ACC112 (cell line): Measurements from ENCODE around the gene GPR142.

ENCODE experiments used
- H2AFZ ChIP-seq: fragments of 200-600 bp; sonication (generic); one replicate; pipeline ENCODE4 v1.6.0; 2017; ENCODE audit warnings: antibody characterized with exemption, low read length; ENCODE audit not compliant: unreplicated experiment
- H3K27ac ChIP-seq: fragments of 200-600 bp; sonication (generic); 2 replicates; pipeline ENCODE4 v1.5.1; 2014; ENCODE audit warnings: low read depth, mild to moderate bottlenecking, antibody characterized with exemption, low read length, moderate library complexity
- H3K27me3 ChIP-seq: fragments of 200-600 bp; sonication (generic); 2 replicates; pipeline ENCODE4 v1.6.1; 2014; ENCODE audit warnings: mild to moderate bottlenecking, antibody characterized with exemption, low read length, moderate library complexity, mixed read lengths; ENCODE audit not compliant: insufficient read depth
- H3K36me3 ChIP-seq: fragments of 200-600 bp; sonication (generic); 2 replicates; pipeline ENCODE4 v1.6.1; 2016; ENCODE audit warnings: mild to moderate bottlenecking, antibody characterized with exemption, low read length, moderate library complexity, mixed read lengths; ENCODE audit not compliant: insufficient read depth
- H3K4me1 ChIP-seq: fragments of 200-600 bp; sonication (generic); one replicate; pipeline ENCODE4 v1.6.1; 2016; ENCODE audit warnings: low read length, mixed read lengths; ENCODE audit not compliant: insufficient read depth, unreplicated experiment, control insufficient read depth
- H3K4me3 ChIP-seq: fragments of 200-600 bp; sonication (generic); 2 replicates; pipeline ENCODE4 v1.5.1; 2014; ENCODE audit warnings: mild to moderate bottlenecking, low read depth, low read length
- H3K79me2 ChIP-seq: fragments of 200-600 bp; sonication (generic); one replicate; pipeline ENCODE4 v1.6.0; 2016; ENCODE audit warnings: low read length; ENCODE audit not compliant: control insufficient read depth, unreplicated experiment, insufficient read depth

Gene GPR142

GRCh38 chr17:74356646-74357465 lies 10.4 kb upstream of the GPR142 start:
- Histone ChIP-seq H3K27ac (no peak overlapping the region), H3K27me3 (peaks cover 86% of the 10 kb centered on the region), H3K79me2 (no peaks in the 10 kb centered on the region), H3K4me3 (no peak overlapping the region), H2AFZ (no peak overlapping the region), H3K36me3 (no peaks in the 10 kb centered on the region), H3K4me1 (no peaks in the 10 kb centered on the region)

GRCh38 chr17:74357466-74357809 lies 9.9 kb upstream of the GPR142 start:
- Histone ChIP-seq H3K4me1 (no peaks in the 10 kb centered on the region), H2AFZ (no peak overlapping the region), H3K4me3 (no peak overlapping the region), H3K79me2 (no peaks in the 10 kb centered on the region), H3K27ac (no peak overlapping the region), H3K36me3 (no peaks in the 10 kb centered on the region), H3K27me3 (peaks cover 86% of the 10 kb centered on the region)

DNA sequence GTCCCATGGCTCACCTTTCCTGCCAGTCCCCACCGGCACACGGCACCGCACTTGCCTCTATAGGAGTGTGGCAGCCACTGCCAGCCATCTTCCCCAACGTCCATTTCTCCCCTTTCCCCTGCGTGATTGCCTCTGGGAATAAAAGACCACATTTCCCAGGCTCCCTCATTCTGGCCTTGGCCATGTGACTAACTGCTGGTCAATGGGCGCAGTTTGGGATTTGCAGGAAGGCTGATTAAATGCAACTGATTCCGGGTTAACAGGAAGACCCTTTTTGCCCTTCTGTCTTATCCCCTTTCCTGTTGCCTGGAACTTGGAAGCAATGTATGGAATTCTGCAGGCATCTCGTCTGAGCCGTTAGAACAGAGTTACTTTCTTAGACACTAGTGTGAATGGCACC lies 8.6 kb upstream of the GPR142 start:
- no peaks in the 10 kb centered on the region for H3K79me2 ChIP-seq
- peaks cover 84% of the 10 kb centered on the region for H3K27me3 ChIP-seq
- H2AFZ ChIP-seq = no peak overlapping the region
- no peaks in the 10 kb centered on the region for H3K36me3 ChIP-seq
- no peaks in the 10 kb centered on the region for H3K4me1 ChIP-seq
- H3K4me3 ChIP-seq = no peak overlapping the region
- no peak overlapping the region for H3K27ac ChIP-seq

- no peak overlapping the region for H3K27ac ChIP-seq
- no peaks in the 10 kb centered on the region for H3K79me2 ChIP-seq
- H3K4me3 ChIP-seq = no peak overlapping the region
- H2AFZ ChIP-seq = no peak overlapping the region
- H3K27me3 ChIP-seq = peaks cover 74% of the 10 kb centered on the region
- H3K4me1 ChIP-seq = no peaks in the 10 kb centered on the region
- no peaks in the 10 kb centered on the region for H3K36me3 ChIP-seq
These were observed 7.4 kb upstream of the GPR142 start for GRCh38 chr17:74359916-74360315.

DNA sequence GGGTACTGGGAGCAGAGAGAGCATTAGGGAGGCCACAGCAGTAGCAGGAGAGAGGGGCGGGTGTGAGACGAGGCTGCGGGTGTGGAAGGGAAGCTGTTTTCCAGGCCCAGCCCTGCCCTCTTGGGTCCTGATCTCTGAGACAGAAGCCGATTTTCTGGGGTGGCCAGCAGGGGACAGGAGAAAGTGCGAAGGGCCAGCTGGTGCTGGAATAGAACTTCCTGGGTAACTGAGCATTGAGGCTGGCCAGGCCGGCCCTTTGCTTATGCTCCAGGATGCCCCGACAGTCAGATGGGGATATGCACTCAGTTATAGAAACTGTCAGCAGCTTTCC lies 6.4 kb upstream of the GPR142 start:
- Histone ChIP-seq H3K4me3 (no peak overlapping the region), H2AFZ (no peak overlapping the region), H3K4me1 (no peaks in the 10 kb centered on the region), H3K79me2 (no peaks in the 10 kb centered on the region), H3K27me3 (peaks cover 66% of the 10 kb centered on the region), H3K36me3 (no peaks in the 10 kb centered on the region), H3K27ac (no peak overlapping the region)

GRCh38 chr17:74361230-74362068 lies 5.9 kb upstream of the GPR142 start, which contains the start of gene BTBD17:
BTBD17 (minus strand) TSS chr17:74361868; CDS start chr17:74361819, 49 bp downstream.
- no peaks in the 10 kb centered on the region for H3K4me1 ChIP-seq
- no peak within 1 kb of the TSS for H3K27ac ChIP-seq
- H3K27me3 ChIP-seq = peaks cover 60% of the 10 kb centered on the region

DNA sequence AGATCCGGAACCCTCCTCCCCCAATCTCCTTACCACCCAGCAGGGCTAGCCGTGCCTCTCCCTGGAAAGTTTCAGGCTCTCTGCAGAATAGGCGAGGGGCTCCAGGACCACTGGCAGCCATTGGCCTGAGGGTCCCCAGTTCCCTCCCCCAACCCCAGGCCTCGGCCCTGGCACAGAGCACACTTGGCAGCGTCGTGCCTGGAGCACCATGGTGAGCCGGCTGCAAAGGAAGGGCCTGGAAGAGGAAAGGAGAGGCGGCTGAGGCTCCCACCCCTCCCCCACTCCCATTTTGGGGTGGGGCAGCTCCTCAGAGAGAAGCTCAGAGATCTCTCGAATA lies 5.3 kb upstream of the GPR142 start:
- H3K27ac ChIP-seq = no peak overlapping the region
- H3K27me3 ChIP-seq = peaks cover 54% of the 10 kb centered on the region
- no peak overlapping the region for H3K4me3 ChIP-seq

More at GRCh38 chr17:74361230-74362068, 5.9 kb upstream of the GPR142 start, which contains the start of gene BTBD17:
- Histone ChIP-seq H3K4me3 (no peak within 1 kb of the TSS), H3K79me2 (no peaks in the 10 kb centered on the region), H2AFZ (no peak within 1 kb of the TSS), H3K36me3 (no peaks in the 10 kb centered on the region)

GRCh38 chr17:74362810-74363498 lies 4.4 kb upstream of the GPR142 start:
- H3K4me1 ChIP-seq = no peaks in the 10 kb centered on the region
- no peak overlapping the region for H3K27ac ChIP-seq
- no peak overlapping the region for H3K4me3 ChIP-seq
- H3K79me2 ChIP-seq = no peaks in the 10 kb centered on the region
- H3K27me3 ChIP-seq = peaks cover 45% of the 10 kb centered on the region
- no peak overlapping the region for H2AFZ ChIP-seq
- no peaks in the 10 kb centered on the region for H3K36me3 ChIP-seq

More for the DNA sequence above, 5.3 kb upstream of the GPR142 start:
- no peaks in the 10 kb centered on the region for H3K36me3 ChIP-seq
- H2AFZ ChIP-seq = no peak overlapping the region
- no peaks in the 10 kb centered on the region for H3K79me2 ChIP-seq
- H3K4me1 ChIP-seq = no peaks in the 10 kb centered on the region

DNA sequence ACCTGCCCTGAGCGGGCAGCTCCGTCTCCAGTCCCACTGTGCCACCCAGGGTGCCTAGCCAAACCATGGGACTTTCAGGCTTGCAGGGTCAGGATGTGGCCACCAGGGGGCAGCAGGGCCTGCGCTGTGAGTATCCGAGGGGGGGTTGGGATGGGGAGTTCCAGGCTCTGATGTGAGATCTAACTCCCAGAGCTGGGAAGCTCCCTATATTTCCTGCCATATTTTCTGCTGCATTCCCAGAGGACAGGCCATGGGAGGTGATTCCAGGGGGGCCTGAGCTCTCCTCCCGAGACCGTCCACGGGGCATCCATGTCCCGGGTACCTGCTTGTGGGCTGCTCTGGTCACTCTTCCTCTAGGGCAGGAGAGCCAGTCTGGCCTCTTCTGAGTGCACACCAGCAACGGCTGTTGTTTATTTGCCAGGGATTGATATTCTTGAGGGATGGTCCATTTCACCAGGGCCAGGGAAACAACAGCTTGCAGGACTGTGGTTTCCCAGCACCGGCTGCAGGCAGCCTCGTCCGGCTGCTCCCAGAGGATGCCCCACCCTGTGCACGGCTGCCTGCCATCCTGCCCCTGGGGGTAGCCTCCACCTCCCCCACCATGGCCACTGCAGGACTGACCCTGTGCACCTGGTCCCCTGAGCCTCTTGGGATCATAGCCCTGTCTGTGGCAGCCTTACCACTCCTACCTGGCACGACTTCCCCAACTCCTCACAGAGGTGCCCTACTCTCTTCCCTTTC lies 1.2 kb downstream of the GPR142 start:
- Histone ChIP-seq H3K79me2 (no peaks in the 10 kb centered on the region), H2AFZ (no peak overlapping the region), H3K27ac (no peak overlapping the region), H3K4me3 (no peak overlapping the region), H3K36me3 (no peaks in the 10 kb centered on the region), H3K27me3 (peaks cover 13% of the 10 kb centered on the region), H3K4me1 (no peaks in the 10 kb centered on the region)

DNA sequence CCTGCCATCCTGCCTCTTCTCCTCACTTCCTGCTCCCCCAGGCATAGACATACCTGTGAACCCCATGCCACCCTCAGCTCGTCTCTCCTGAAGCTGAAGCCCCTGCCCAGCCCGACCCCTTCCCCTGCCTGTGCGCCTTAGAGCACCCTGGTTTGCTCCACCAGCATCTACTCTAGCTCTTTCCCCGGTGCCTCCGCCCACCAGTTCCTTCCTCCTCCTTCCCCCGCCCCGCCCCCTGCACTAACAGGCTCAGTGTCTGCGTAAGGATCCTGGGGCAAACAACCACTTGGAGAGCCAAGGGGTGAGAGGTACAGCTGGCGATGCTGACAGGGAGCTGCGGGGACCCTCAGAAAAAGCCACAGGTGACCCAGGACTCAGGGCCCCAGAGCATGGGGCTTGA lies 1.9 kb downstream of the GPR142 start:
- Histone ChIP-seq H3K79me2 (no peaks in the 10 kb centered on the region), H2AFZ (no peak overlapping the region), H3K4me3 (no peak overlapping the region)

More for the DNA sequence above, 1.9 kb downstream of the GPR142 start:
- no peaks in the 10 kb centered on the region for H3K4me1 ChIP-seq
- H3K27ac ChIP-seq = no peak overlapping the region
- peaks cover 11% of the 10 kb centered on the region for H3K27me3 ChIP-seq
- H3K36me3 ChIP-seq = no peaks in the 10 kb centered on the region
